Upper lobe of left lung (tissue), 4 donors: Measurements from ENCODE around the gene ZNF593.

Experiments
- EP300 ChIP-seq, 4 donors: sonication (generic); formaldehyde crosslinking; IDR thresholded peaks; one replicate each; pipeline ENCODE4 v1.5.1; 2017; ENCODE audit warnings: antibody characterized with exemption in 4 of 4, control low read depth in 2 of 4
- TF ChIP-seq, protein P1 (sequence below), 6 experiments: fragments of 450-650 bp in 4 of 6; fragments of 200-600 bp in 2 of 6; sonication (generic) in 2 of 6; IDR thresholded peaks; one replicate each; pipeline ENCODE4 v1.5.1; 2016 to 2019; ENCODE audit warnings: antibody characterized with exemption in 6 of 6

DNA sequence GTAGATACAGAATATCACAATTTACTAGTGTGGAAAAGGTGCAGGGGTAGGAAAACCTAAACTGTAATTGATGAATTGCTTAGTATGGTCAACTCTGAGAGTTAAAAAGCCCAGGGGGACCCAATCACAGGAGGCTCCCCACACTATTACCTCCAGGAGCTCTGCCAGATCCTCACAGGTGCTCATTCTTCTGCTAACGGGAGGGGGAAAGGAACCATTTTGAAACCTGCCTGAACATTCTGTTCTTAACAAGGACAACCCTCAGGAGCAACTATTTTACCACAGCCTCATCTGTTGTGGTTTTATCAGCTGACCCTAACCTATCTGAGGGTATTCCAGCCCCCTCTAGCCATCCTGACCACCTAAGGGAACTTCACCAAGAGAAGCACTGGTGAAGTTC lies 39.0 kb upstream of the ZNF593 start:
- TF ChIP-seq, protein P1, sequence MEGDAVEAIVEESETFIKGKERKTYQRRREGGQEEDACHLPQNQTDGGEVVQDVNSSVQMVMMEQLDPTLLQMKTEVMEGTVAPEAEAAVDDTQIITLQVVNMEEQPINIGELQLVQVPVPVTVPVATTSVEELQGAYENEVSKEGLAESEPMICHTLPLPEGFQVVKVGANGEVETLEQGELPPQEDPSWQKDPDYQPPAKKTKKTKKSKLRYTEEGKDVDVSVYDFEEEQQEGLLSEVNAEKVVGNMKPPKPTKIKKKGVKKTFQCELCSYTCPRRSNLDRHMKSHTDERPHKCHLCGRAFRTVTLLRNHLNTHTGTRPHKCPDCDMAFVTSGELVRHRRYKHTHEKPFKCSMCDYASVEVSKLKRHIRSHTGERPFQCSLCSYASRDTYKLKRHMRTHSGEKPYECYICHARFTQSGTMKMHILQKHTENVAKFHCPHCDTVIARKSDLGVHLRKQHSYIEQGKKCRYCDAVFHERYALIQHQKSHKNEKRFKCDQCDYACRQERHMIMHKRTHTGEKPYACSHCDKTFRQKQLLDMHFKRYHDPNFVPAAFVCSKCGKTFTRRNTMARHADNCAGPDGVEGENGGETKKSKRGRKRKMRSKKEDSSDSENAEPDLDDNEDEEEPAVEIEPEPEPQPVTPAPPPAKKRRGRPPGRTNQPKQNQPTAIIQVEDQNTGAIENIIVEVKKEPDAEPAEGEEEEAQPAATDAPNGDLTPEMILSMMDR (IDR thresholded peaks at IDR 0.05), result no peak
- no peak for TF ChIP-seq EP300 (IDR thresholded peaks at IDR 0.05)
